Neural cell (in vitro differentiated cells): Measurements from ENCODE around the gene ABCA6. TPM values are rescaled to one million over a fixed set of nuclear protein-coding genes. Genes with fewer than 3 reads are reported as not detected.

Experiments
- H2AFZ ChIP-seq: fragments of 200-600, 300-800 bp; sonication (generic), shearing (Covaris generic); 2 replicates; pipeline ENCODE4 v1.6.0; 2014; ENCODE audit warnings: low read depth, mild to moderate bottlenecking, antibody characterized with exemption, low read length, moderate library complexity
- H3F3A ChIP-seq: fragments of 200-600 bp; shearing (Covaris generic); 2 replicates; pipeline ENCODE4 v1.6.1; 2016; ENCODE audit warnings: mild to moderate bottlenecking, moderate library complexity, mixed read lengths, antibody characterized with exemption, low read length; ENCODE audit not compliant: insufficient read depth, poor library complexity, severe bottlenecking
- H3K27ac ChIP-seq: fragments of 200-600, 300-800 bp; sonication (generic), shearing (Covaris generic); 2 replicates; pipeline ENCODE4 v1.5.1; 2014; ENCODE audit warnings: mild to moderate bottlenecking, low read length, moderate library complexity
- H3K27me3 ChIP-seq: fragments of 300-800, 200-600 bp; sonication (generic), shearing (Covaris generic); 2 replicates; pipeline ENCODE4 v1.6.0; 2014; ENCODE audit warnings: mild to moderate bottlenecking, low read depth, low read length, moderate library complexity; ENCODE audit not compliant: insufficient read depth
- H3K36me3 ChIP-seq: fragments of 300-800, 200-600 bp; sonication (generic), shearing (Covaris generic); 2 replicates; pipeline ENCODE4 v1.5.1; 2014; ENCODE audit warnings: mild to moderate bottlenecking, antibody characterized with exemption, low read length, moderate library complexity; ENCODE audit not compliant: insufficient read depth
- H3K4me2 ChIP-seq: fragments of 300-800, 200-600 bp; sonication (generic), shearing (Covaris generic); 2 replicates; pipeline ENCODE4 v1.6.0; 2014; ENCODE audit warnings: mild to moderate bottlenecking, low read length
- H3K4me3 ChIP-seq: fragments of 300-800, 200-600 bp; sonication (generic), shearing (Covaris generic); 2 replicates; pipeline ENCODE4 v1.5.1; 2014; ENCODE audit warnings: mild to moderate bottlenecking, low read length, moderate library complexity
- H3K79me2 ChIP-seq: fragments of 200-600 bp; shearing (Covaris generic); replicated peaks from 2 replicates; pipeline ENCODE4 v1.6.0; 2014; ENCODE audit warnings: mild to moderate bottlenecking, low read length, moderate library complexity; ENCODE audit not compliant: insufficient read depth
- H3K9ac ChIP-seq: fragments of 300-800, 200-600 bp; sonication (generic), shearing (Covaris generic); 2 replicates; pipeline ENCODE4 v1.6.1; 2016; ENCODE audit warnings: mild to moderate bottlenecking, low read length, mixed read lengths
- H3K9me2 ChIP-seq: fragments of 200-600 bp; shearing (Covaris generic); 2 replicates; pipeline ENCODE4 v1.6.1; 2016; ENCODE audit warnings: mild to moderate bottlenecking, low read length, mixed read lengths; ENCODE audit not compliant: insufficient read depth
- H3K9me3 ChIP-seq: fragments of 200-600, 300-800 bp; sonication (generic), shearing (Covaris generic); 2 replicates; pipeline ENCODE4 v1.6.1; 2016; ENCODE audit warnings: mild to moderate bottlenecking, mixed run types, low read length, moderate library complexity, mixed read lengths
- H4K20me1 ChIP-seq: fragments of 200-600 bp; shearing (Covaris generic); 2 replicates; pipeline ENCODE4 v1.6.1; 2016; ENCODE audit warnings: mild to moderate bottlenecking, mixed run types; ENCODE audit not compliant: insufficient read depth
- EP300 ChIP-seq: fragments of 450-650 bp; conservative IDR thresholded peaks from 2 replicates; pipeline ENCODE4 v1.6.1; 2014; ENCODE audit warnings: antibody characterized with exemption, mild to moderate bottlenecking, moderate library complexity; ENCODE audit not compliant: poor library complexity, severe bottlenecking
- EZH2 ChIP-seq: fragments of 200-600, 300-800 bp; shearing (Covaris generic), sonication (generic); IDR thresholded peaks from 2 replicates; pipeline ENCODE4 v1.6.1; 2014; ENCODE audit warnings: antibody characterized with exemption, low read length, borderline replicate concordance, mild to moderate bottlenecking; ENCODE audit not compliant: insufficient read depth, poor library complexity, severe bottlenecking
- MXI1 ChIP-seq: fragments of 450-650 bp; conservative IDR thresholded peaks from 2 replicates; pipeline ENCODE4 v1.6.1; 2014; ENCODE audit warnings: antibody characterized with exemption, mild to moderate bottlenecking; ENCODE audit not compliant: poor library complexity, severe bottlenecking
- POLR2AphosphoS5 ChIP-seq: IDR thresholded peaks from 2 replicates; pipeline ENCODE4 v1.6.1; 2012
- RAD21 ChIP-seq: fragments of 450-650 bp; conservative IDR thresholded peaks from 2 replicates; pipeline ENCODE4 v1.6.1; 2014; ENCODE audit warnings: antibody characterized with exemption, mild to moderate bottlenecking, moderate library complexity
- SMC3 ChIP-seq: fragments of 450-650 bp; conservative IDR thresholded peaks from 2 replicates; pipeline ENCODE4 v1.6.1; 2014; ENCODE audit warnings: antibody characterized with exemption, mild to moderate bottlenecking, moderate library complexity; ENCODE audit not compliant: poor library complexity
- TAF1 ChIP-seq: IDR thresholded peaks from 2 replicates; pipeline ENCODE4 v1.6.1; 2012; ENCODE audit warnings: low read depth
- polyA plus RNA-seq: library from polyadenylated mRNA; depleted of rRNA; stranded (reverse); fragments of >200 nt; gene quantifications from 2 replicates; pipeline ENCODE4 v1.2.3, GENCODE V29; 2014
- TF ChIP-seq, protein P1 (sequence below): IDR thresholded peaks from 2 replicates; pipeline ENCODE4 v1.6.1; 2012; ENCODE audit warnings: borderline replicate concordance
- TF ChIP-seq, protein P2 (sequence below): fragments of 450-650 bp; IDR thresholded peaks from 2 replicates; pipeline ENCODE4 v1.5.1; 2014; ENCODE audit warnings: antibody characterized with exemption, mild to moderate bottlenecking, moderate library complexity; ENCODE audit not compliant: poor library complexity, severe bottlenecking

ABCA6 gene
- polyA plus RNA-seq, 1 donor from 2014 or later = 1.6 TPM

DNA sequence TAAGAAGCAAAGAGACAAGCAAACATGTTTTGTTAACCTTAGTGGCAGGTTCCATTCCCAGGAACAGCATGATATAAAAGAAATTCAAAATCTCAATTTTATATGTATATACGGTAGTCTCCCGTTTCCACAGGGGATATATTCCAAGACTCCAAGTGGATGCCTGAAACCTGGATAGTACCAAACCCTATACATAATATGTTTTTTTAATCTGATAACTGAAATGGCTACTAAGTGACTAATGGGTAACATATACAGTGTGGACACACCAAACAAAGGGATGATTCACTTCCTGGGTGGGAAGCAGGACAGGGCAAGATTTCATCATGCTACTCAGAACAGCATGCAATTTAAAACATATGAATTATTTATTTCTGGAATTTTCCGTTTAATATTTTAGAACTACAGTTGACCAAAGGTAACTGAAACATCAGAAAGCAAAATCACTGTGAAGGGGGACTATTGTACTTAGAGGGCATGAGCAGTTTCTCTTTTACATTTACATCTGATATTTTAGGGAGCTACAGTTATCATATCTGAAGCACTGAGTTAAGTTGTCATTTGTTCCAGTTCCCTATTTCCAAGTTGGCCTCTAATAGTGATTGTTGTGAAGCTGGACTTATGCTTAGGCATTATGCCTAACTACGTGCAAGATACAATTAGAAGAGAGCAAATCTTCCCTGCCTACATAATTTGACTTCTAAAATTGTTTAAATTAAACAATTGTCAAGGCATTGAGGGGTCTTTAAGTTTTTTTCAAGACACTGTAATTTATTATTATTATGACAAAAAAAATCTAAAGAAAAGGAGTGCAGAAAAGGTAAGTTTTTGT is 34.1 kb upstream of the ABCA6 start:
- TF ChIP-seq MXI1 (no peak), TAF1 (no peak), EZH2 (no peak)
- TF ChIP-seq, protein P1, sequence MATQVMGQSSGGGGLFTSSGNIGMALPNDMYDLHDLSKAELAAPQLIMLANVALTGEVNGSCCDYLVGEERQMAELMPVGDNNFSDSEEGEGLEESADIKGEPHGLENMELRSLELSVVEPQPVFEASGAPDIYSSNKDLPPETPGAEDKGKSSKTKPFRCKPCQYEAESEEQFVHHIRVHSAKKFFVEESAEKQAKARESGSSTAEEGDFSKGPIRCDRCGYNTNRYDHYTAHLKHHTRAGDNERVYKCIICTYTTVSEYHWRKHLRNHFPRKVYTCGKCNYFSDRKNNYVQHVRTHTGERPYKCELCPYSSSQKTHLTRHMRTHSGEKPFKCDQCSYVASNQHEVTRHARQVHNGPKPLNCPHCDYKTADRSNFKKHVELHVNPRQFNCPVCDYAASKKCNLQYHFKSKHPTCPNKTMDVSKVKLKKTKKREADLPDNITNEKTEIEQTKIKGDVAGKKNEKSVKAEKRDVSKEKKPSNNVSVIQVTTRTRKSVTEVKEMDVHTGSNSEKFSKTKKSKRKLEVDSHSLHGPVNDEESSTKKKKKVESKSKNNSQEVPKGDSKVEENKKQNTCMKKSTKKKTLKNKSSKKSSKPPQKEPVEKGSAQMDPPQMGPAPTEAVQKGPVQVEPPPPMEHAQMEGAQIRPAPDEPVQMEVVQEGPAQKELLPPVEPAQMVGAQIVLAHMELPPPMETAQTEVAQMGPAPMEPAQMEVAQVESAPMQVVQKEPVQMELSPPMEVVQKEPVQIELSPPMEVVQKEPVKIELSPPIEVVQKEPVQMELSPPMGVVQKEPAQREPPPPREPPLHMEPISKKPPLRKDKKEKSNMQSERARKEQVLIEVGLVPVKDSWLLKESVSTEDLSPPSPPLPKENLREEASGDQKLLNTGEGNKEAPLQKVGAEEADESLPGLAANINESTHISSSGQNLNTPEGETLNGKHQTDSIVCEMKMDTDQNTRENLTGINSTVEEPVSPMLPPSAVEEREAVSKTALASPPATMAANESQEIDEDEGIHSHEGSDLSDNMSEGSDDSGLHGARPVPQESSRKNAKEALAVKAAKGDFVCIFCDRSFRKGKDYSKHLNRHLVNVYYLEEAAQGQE = no peak
- H4K20me1 ChIP-seq = no peaks in the 10 kb centered on the region
- H2AFZ ChIP-seq = no peak overlapping the region
- no peak overlapping the region for H3K9ac ChIP-seq
- no peaks in the 10 kb centered on the region for H3F3A ChIP-seq
- no peaks in the 10 kb centered on the region for H3K79me2 ChIP-seq
- H3K9me2 ChIP-seq = no peaks in the 10 kb centered on the region
- H3K4me3 ChIP-seq = no peak overlapping the region
- H3K27ac ChIP-seq = no peak overlapping the region
- H3K9me3 ChIP-seq = no peaks in the 10 kb centered on the region
- no peak overlapping the region for H3K4me2 ChIP-seq
- H3K27me3 ChIP-seq = no peaks in the 10 kb centered on the region
- no peaks in the 10 kb centered on the region for H3K36me3 ChIP-seq

DNA sequence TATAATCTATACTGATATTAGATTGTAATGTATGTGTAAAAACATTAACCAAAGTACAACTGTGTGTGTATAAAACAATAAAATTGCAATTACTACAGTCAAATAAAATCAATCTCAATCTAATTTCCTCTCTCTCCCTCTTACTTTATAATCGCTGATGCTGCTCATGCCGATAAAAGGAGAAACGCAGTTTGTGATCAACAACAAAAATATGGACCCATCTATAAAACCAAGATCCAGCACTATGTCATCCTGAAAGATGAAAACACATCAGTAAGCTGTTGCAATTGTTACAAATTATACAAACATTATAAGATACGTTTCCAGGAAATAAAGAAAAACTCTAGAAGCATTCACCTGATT is 33.5 kb upstream of the ABCA6 start:
- TF ChIP-seq, protein P1 = no peak
- TF ChIP-seq, protein P2, sequence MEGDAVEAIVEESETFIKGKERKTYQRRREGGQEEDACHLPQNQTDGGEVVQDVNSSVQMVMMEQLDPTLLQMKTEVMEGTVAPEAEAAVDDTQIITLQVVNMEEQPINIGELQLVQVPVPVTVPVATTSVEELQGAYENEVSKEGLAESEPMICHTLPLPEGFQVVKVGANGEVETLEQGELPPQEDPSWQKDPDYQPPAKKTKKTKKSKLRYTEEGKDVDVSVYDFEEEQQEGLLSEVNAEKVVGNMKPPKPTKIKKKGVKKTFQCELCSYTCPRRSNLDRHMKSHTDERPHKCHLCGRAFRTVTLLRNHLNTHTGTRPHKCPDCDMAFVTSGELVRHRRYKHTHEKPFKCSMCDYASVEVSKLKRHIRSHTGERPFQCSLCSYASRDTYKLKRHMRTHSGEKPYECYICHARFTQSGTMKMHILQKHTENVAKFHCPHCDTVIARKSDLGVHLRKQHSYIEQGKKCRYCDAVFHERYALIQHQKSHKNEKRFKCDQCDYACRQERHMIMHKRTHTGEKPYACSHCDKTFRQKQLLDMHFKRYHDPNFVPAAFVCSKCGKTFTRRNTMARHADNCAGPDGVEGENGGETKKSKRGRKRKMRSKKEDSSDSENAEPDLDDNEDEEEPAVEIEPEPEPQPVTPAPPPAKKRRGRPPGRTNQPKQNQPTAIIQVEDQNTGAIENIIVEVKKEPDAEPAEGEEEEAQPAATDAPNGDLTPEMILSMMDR = no peak
- TF ChIP-seq EP300 = no peak
- TF ChIP-seq RAD21 = no peak
- TF ChIP-seq SMC3 = no peak
- no peak for TF ChIP-seq EZH2
- no peak for TF ChIP-seq TAF1
- TF ChIP-seq POLR2AphosphoS5 = no peak
- no peak for TF ChIP-seq MXI1
- no peak overlapping the region for H3K27ac ChIP-seq
- no peaks in the 10 kb centered on the region for H3K79me2 ChIP-seq
- no peak overlapping the region for H2AFZ ChIP-seq
- no peak overlapping the region for H3K4me3 ChIP-seq
- no peaks in the 10 kb centered on the region for H4K20me1 ChIP-seq
- H3F3A ChIP-seq = no peaks in the 10 kb centered on the region
- H3K9ac ChIP-seq = no peak overlapping the region
- no peaks in the 10 kb centered on the region for H3K36me3 ChIP-seq
- H3K4me2 ChIP-seq = no peak overlapping the region
- no peaks in the 10 kb centered on the region for H3K9me2 ChIP-seq
- H3K9me3 ChIP-seq = no peaks in the 10 kb centered on the region
- H3K27me3 ChIP-seq = no peaks in the 10 kb centered on the region
